Choroid plexus epithelial cell (primary cell): ENCODE results near the gene NOP14.

Experiments
- DNase-seq: peaks from one replicate; pipeline ENCODE4 v3.0.0-alpha.2; 2010; ENCODE audit warnings: low read depth
- H3K4me3 ChIP-seq: 2 replicates; pipeline ENCODE4 v1.5.1; 2011; ENCODE audit warnings: low read depth, mild to moderate bottlenecking, control low read depth, low read length, moderate library complexity
- TF ChIP-seq, protein P1 (sequence below): conservative IDR thresholded peaks from 2 replicates; pipeline ENCODE4 v1.5.1; 2011; ENCODE audit warnings: low read depth, mild to moderate bottlenecking, control low read depth, inconsistent platforms, low read length, moderate library complexity

The NOP14 gene

DNA sequence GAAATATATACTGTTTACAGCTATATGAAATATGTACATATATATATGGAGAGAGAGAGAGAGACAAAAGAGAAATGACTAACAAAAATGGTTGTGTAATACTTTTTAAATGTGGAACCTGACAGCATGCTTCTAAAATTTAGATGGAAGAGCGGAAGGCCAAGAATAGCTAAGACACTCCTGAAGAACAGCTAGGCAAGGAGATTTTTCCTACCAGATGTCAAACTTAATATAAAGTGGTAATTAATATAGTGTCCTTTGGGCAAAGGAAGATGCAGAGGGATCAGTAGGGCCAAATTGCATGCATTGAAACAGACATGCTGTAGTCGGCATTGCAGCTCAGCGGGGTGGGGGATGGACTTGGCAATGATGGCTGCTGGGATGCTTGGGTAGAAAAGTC lies 74.3 kb downstream of the NOP14 start:
- TF ChIP-seq, protein P1, sequence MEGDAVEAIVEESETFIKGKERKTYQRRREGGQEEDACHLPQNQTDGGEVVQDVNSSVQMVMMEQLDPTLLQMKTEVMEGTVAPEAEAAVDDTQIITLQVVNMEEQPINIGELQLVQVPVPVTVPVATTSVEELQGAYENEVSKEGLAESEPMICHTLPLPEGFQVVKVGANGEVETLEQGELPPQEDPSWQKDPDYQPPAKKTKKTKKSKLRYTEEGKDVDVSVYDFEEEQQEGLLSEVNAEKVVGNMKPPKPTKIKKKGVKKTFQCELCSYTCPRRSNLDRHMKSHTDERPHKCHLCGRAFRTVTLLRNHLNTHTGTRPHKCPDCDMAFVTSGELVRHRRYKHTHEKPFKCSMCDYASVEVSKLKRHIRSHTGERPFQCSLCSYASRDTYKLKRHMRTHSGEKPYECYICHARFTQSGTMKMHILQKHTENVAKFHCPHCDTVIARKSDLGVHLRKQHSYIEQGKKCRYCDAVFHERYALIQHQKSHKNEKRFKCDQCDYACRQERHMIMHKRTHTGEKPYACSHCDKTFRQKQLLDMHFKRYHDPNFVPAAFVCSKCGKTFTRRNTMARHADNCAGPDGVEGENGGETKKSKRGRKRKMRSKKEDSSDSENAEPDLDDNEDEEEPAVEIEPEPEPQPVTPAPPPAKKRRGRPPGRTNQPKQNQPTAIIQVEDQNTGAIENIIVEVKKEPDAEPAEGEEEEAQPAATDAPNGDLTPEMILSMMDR, result no peak

More for the DNA sequence above, 74.3 kb downstream of the NOP14 start:
- no peak overlapping the region for H3K4me3 ChIP-seq
- no peak for DNase-seq
